SU-DHL-6 (cell line): ENCODE data around the gene CAPN15.
A peak's percentile ranks its signal among the peaks of the same experiment; 100 is the strongest.

Experiments used
- H2AFZ ChIP-seq: fragments of 200-600 bp; sonication (generic); 2 replicates; pipeline ENCODE4 v1.6.1; 2014; ENCODE audit warnings: low read depth, mild to moderate bottlenecking, moderate library complexity, mixed read lengths, antibody characterized with exemption, low read length; ENCODE audit not compliant: severe bottlenecking
- H3F3A ChIP-seq: fragments of 200-600 bp; shearing (Covaris generic); 2 replicates; pipeline ENCODE4 v1.6.0; 2016; ENCODE audit warnings: antibody characterized with exemption, mild to moderate bottlenecking; ENCODE audit not compliant: insufficient read depth
- H3K27ac ChIP-seq: fragments of 200-600 bp; sonication (generic); 2 replicates; pipeline ENCODE4 v1.5.1; 2016; ENCODE audit warnings: low read depth, mild to moderate bottlenecking, low read length, moderate library complexity, mixed read lengths
- H3K27me3 ChIP-seq: fragments of 200-600 bp; sonication (generic), shearing (Covaris generic); 2 replicates; pipeline ENCODE4 v1.6.0; 2014; ENCODE audit warnings: mild to moderate bottlenecking, low read length
- H3K36me3 ChIP-seq: fragments of 200-600 bp; sonication (generic); 2 replicates; pipeline ENCODE4 v1.6.1; 2014; ENCODE audit warnings: mild to moderate bottlenecking, low read length, mixed read lengths
- H3K4me2 ChIP-seq: fragments of 300-600, 200-600 bp; shearing (Covaris generic), sonication (generic); 2 replicates; pipeline ENCODE4 v1.6.0; 2014; ENCODE audit warnings: low read length, low read depth, mild to moderate bottlenecking; ENCODE audit not compliant: poor library complexity, severe bottlenecking
- H3K4me3 ChIP-seq: fragments of 200-600 bp; sonication (generic); 2 replicates; pipeline ENCODE4 v1.5.1; 2014; ENCODE audit warnings: antibody characterized with exemption, low read length, mild to moderate bottlenecking, mixed read lengths; ENCODE audit not compliant: insufficient read depth, poor library complexity, severe bottlenecking
- H3K79me2 ChIP-seq: fragments of 200-600 bp; sonication (generic); 2 replicates; pipeline ENCODE4 v1.6.1; 2014; ENCODE audit warnings: mild to moderate bottlenecking, low read length, moderate library complexity; ENCODE audit not compliant: insufficient read depth
- H3K9ac ChIP-seq: fragments of 200-600 bp; sonication (generic); 2 replicates; pipeline ENCODE4 v1.7.0; 2014; ENCODE audit warnings: mild to moderate bottlenecking, low read length
- H3K9me2 ChIP-seq: fragments of 200-600 bp; sonication (generic); replicated peaks from 2 replicates; pipeline ENCODE4 v1.6.1; 2014; ENCODE audit warnings: low read length; ENCODE audit not compliant: insufficient read depth
- H3K9me3 ChIP-seq: fragments of 200-600 bp; sonication (generic); 2 replicates; pipeline ENCODE4 v1.6.1; 2014; ENCODE audit warnings: low read length, mixed read lengths; ENCODE audit not compliant: insufficient read depth
- H4K20me1 ChIP-seq: fragments of 200-600 bp; sonication (generic); 2 replicates; pipeline ENCODE4 v1.6.1; 2014; ENCODE audit warnings: low read depth, mild to moderate bottlenecking, antibody characterized with exemption, low read length, moderate library complexity, mixed read lengths
- EZH2phosphoT487 ChIP-seq: fragments of 200-600 bp; sonication (generic), shearing (Covaris generic); conservative IDR thresholded peaks from 2 replicates; pipeline ENCODE4 v1.6.1; 2018; ENCODE audit warnings: mild to moderate bottlenecking, antibody characterized with exemption, low read length, moderate library complexity, mixed read lengths
- TF ChIP-seq, protein P1 (sequence below): fragments of 200-600 bp; sonication (generic); IDR thresholded peaks from one replicate; pipeline ENCODE4 v1.5.1; 2017; ENCODE audit warnings: antibody characterized with exemption, mild to moderate bottlenecking, low read length, moderate library complexity; ENCODE audit not compliant: insufficient read depth, poor library complexity, severe bottlenecking

The CAPN15 gene

DNA sequence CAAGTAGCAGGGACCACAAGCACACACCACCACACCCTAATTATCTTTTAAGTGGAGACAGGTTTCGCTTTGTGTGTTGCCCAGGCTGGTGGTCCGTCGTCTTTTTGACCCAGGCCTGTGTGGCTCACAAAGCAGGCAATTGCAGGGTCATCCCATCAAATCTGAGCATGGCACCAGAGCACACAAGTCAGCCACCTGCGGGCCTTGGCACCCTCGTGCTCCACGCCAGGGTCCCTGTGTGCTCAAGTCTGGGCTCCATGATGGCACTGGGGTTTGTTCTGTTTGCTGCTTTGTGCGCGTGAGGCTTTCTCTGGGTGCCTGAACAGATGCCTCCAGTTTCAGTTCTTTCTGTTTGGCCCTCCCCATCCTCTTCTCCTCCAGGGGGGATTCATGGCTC, 2.4 kb upstream of the CAPN15 start:
- Histone ChIP-seq H3K27ac (no peak overlapping the region), H3K79me2 (peaks cover 24% of the 10 kb centered on the region), H3K9me2 (no peaks in the 10 kb centered on the region), H3F3A (0 out of 2 replicates have a peak, but pooled peaks cover 9% of the 10 kb centered on the region), H3K27me3 (no peaks in the 10 kb centered on the region), H2AFZ (no peak overlapping the region), H3K9me3 (no peaks in the 10 kb centered on the region), H3K9ac (no peak overlapping the region), H3K36me3 (no peaks in the 10 kb centered on the region), H3K4me2 (no peak overlapping the region), H3K4me3 (no peak overlapping the region), H4K20me1 (no peaks in the 10 kb centered on the region; the same call in 1 of the 2 replicates)
- no peak for TF ChIP-seq EZH2phosphoT487
- TF ChIP-seq, protein P1, sequence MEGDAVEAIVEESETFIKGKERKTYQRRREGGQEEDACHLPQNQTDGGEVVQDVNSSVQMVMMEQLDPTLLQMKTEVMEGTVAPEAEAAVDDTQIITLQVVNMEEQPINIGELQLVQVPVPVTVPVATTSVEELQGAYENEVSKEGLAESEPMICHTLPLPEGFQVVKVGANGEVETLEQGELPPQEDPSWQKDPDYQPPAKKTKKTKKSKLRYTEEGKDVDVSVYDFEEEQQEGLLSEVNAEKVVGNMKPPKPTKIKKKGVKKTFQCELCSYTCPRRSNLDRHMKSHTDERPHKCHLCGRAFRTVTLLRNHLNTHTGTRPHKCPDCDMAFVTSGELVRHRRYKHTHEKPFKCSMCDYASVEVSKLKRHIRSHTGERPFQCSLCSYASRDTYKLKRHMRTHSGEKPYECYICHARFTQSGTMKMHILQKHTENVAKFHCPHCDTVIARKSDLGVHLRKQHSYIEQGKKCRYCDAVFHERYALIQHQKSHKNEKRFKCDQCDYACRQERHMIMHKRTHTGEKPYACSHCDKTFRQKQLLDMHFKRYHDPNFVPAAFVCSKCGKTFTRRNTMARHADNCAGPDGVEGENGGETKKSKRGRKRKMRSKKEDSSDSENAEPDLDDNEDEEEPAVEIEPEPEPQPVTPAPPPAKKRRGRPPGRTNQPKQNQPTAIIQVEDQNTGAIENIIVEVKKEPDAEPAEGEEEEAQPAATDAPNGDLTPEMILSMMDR: no peak

DNA sequence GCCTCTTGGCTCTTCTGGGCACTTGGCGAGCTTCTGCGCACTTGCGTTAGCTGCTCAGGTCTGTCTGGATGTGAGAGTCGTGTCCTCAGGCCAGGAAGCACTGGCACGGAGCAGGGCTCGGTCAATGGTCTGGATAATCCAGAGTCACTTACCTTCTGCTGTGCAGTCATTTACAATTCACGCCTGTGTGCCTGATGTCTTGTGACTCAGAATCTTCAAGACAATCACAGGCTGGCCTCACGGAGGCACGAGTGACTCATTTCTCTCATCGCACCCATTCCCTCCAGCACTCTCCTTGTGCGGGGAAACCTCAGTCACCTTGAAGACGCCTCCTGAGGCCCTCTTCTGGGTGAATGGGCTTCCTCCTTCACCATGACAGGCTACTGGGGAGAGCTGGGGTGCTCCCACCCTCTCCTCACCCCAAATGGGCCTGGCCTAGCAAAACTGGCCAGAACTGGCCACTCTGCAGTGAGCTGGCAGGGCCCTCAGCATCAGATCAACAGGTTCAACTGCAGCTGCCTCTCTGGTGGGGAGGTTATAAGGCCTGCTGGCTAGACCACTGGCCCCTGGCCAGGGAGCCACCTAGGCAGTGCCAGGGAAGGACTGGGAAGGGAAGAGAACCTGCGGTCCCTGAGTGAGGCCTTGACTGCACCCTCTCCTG, 1.9 kb upstream of the CAPN15 start:
- H3K9ac ChIP-seq: peak overlapping the region; percentile 81
- H3K36me3 ChIP-seq: no peaks in the 10 kb centered on the region
- H3K27me3 ChIP-seq: no peaks in the 10 kb centered on the region
- no peak for TF ChIP-seq EZH2phosphoT487
- TF ChIP-seq, protein P1: no peak
- H3K4me2 ChIP-seq: peak overlapping the region; percentile 64
- H3F3A ChIP-seq: 0 out of 2 replicates have a peak, but pooled peaks cover 9% of the 10 kb centered on the region
- peak overlapping the region; percentile 52 for H3K4me3 ChIP-seq
- H3K9me2 ChIP-seq: no peaks in the 10 kb centered on the region
- 0 out of 2 replicates have a peak overlapping the region, but pooled peaks have one; percentile 17 for H3K27ac ChIP-seq
- H3K9me3 ChIP-seq: no peaks in the 10 kb centered on the region
- H4K20me1 ChIP-seq: no peaks in the 10 kb centered on the region; the same call in 1 of the 2 replicates
- H2AFZ ChIP-seq: no peak overlapping the region
- peaks cover 29% of the 10 kb centered on the region for H3K79me2 ChIP-seq

DNA sequence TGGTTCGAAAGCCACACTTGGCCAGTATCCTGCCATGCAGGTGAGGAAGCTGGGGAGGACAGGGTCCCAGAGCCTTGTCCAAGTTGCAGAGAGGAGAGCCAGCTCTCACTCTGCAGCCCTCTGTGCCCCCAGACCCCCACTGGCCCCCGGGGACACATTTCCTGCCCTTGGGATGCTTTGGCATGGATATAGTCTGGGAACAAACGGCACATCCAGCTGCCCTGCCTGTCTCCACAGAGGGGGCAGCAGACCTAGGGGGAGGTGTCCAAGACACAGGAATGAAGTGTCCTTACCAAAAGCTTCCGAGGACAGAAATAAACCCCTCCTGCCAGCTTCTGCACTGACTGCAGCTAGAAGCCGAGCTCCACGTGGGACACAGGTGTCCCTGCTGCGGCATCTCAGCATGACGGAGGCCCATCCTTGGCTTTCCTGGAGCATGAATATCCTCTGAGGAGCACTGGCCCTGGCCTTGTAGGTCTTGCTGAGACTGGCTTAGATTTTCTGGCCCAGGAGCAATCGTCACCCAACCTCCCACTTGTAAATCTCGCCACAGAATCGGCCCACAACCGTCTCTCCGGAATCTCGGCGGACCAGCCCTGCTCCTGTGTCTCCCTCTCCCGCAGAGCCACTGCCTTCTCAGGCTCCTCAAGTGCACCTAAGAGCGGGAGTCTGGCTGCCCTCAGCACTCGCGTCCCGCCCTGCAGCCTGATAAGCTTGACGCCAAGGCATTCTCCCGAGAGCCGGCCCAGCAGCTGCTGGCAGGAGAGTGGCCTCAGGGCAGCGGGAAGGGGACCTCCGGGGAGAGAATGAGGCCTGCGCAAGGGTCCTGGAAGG, 1.1 kb upstream of the CAPN15 start:
- H3K27ac ChIP-seq: peak overlapping the region; percentile 17; the same call in 1 of the 2 replicates
- H3K79me2 ChIP-seq: peaks cover 37% of the 10 kb centered on the region

More for the DNA sequence above, 1.1 kb upstream of the CAPN15 start:
- H3K9me2 ChIP-seq: no peaks in the 10 kb centered on the region
- peak overlapping the region; percentile 64 for H3K4me2 ChIP-seq
- H4K20me1 ChIP-seq: no peaks in the 10 kb centered on the region; the same call in 1 of the 2 replicates
- peak overlapping the region; percentile 81 for H3K9ac ChIP-seq
- TF ChIP-seq, protein P1: no peak
- no peak for TF ChIP-seq EZH2phosphoT487
- H2AFZ ChIP-seq: peak overlapping the region; percentile 70
- 0 out of 2 replicates have a peak, but pooled peaks cover 9% of the 10 kb centered on the region for H3F3A ChIP-seq
- H3K27me3 ChIP-seq: no peaks in the 10 kb centered on the region
- no peaks in the 10 kb centered on the region for H3K9me3 ChIP-seq
- H3K4me3 ChIP-seq: peak overlapping the region; percentile 52
- no peaks in the 10 kb centered on the region for H3K36me3 ChIP-seq
